ENCODE data around the gene SLC35B3.
"Not testable (repeated sequence)": the region's sequence is repeated elsewhere in the genome, so short reads cannot be mapped to it uniquely, and the experiment has no call there.

SLC35B3 gene

DNA sequence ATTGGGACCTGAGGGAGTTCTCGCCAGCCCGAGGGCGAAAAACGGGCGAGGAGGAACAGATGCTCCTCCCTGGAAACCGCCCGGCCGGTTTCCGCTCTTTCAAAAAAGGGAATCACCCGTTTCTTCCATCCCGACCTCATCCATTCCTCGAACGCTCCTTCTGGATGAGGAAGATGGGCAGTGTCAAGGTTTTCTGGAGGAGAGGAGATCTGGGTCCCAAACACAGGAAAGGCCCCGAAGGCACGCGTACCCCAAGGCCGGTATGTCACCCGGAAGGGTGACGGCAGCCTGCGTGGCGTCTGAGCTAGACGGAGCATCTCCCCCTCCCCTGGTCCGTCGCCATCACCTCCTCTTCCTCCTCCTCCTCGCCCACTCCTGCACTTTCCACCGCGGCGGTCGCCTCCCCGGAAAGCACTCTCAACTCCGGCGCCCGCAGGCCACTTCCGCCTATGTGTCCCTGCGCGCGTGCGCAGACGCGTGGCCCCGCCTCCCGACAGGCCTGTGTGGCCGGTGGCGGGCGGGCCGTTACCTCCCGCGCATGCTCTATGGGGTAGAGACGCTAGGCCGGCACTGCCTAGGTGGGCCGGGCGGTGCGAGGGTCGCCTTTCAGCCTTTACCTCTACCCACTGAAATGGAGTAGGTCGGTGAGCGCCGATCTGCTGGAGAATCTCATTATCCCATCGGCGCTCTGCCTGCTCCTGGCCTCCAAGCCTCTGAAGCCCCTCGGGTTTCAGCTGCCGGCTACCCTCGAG is at the start of gene SLC35B3:
Gene SLC35B3, minus strand, starts transcription at position 453 of the 752 bp plus-strand sequence.
- DNase-seq: peak; percentile 85

DNA sequence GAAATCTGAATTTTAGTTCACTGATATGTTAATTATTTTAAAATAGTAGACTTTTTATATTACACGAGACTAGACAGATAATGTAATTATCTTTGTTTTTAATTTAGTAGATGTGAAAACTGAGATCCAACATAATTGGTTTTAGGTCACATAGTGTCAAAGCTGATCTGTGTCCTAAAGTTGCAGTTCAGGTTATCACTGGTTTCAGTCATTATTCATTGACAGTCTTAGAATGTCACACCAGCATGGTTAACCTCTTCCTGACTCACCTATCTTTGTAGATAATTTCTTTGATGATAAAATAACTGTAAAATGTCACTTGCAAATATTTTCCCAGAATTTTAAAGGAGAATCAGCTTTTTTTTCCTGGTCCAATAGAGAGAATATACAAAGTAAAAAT is 48.3 kb upstream of the SLC35B3 start:
- no peak for DNase-seq

GRCh38 chr6:8481727-8482126 is 46.4 kb upstream of the SLC35B3 start:
- DNase-seq: no peak

DNA sequence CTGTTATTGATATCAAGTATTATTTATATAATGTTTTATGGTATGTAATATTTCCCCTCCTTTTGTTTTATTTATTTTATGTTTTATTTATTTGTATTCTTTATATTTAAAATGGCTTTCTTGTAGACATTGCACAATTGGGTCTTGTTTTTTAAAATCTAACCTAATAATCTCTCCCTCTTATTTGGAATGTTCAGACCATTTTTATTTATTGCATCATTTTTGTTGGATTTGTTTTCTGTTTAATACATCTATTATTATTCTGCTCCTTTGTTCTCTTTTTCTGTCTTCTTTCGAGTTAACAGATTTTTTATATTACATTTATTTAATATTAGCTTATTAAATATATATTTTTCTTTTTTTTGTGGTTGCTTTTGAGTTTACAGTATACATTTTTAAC is 43.1 kb upstream of the SLC35B3 start:
- no peak for DNase-seq

DNA sequence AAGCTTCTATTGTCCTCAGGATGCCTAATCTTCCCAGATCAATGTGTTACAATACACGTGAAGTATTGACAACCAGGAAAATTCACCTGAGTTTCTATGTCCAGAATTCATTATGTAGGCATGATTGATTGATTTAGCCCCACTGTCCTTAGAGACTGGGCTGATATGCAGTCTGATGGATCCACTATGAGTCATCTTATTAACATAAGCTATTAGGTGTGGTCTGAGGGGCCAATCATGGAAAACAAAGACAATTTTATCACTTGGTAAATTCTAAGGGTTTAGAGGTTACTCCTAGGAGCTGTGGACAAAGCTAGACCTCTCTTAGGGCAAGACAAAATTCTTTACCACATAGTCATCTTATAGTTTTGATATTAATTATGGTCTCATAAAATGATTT is 41.3 kb upstream of the SLC35B3 start:
- DNase-seq: no peak

- DNase-seq: no peak
Measured at GRCh38 chr6:8468552-8469356, 33.4 kb upstream of the SLC35B3 start.

GRCh38 chr6:8462694-8463093 is 27.3 kb upstream of the SLC35B3 start:
- DNase-seq: no peak

- no peak for DNase-seq
Measured at GRCh38 chr6:8462169-8462568, 26.8 kb upstream of the SLC35B3 start.

- DNase-seq: no peak
Measured at GRCh38 chr6:8446391-8446790, 11.0 kb upstream of the SLC35B3 start.

- not testable (repeated sequence) for DNase-seq
Measured at GRCh38 chr6:8445930-8446329, 10.6 kb upstream of the SLC35B3 start.

GRCh38 chr6:8442150-8442549 is 6.8 kb upstream of the SLC35B3 start:
- no peak for DNase-seq

- no peak for DNase-seq
Measured at GRCh38 chr6:8441452-8441851, 6.1 kb upstream of the SLC35B3 start.

DNA sequence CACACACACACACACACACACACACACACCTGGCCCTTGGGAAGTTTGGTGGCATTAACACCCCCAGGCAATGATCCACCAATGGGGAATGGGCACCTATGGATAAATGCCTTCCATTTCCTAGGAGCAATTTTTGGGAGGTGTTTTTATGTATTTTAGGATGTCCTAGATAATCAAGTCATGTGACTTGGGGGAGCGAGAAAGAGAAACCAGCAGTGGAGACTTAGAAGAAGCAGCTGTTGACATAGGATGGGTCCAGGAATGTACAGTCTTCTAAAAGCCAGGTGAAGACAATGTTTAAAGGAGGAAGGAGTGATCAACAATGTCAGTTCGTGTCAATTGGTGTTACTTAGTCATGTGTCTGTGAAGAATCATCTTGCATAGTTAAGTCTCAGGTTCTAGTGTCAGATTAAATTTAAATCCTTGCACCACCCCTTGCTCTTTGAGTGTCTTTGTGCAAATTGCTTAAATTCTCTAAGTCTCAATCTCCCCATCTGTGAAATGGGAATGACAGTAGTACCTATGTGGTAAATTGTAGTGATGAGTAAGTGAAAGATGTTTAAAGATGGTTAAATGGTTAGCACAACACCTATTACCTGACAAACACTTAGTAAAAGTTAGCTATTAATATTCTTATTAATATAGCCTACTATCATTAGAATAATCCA is 4.4 kb upstream of the SLC35B3 start:
- no peak for DNase-seq

GRCh38 chr6:8437813-8438212 is 2.5 kb upstream of the SLC35B3 start:
- DNase-seq: no peak

- DNase-seq: no peak
Measured at GRCh38 chr6:8436966-8437365, 1.6 kb upstream of the SLC35B3 start.

DNA sequence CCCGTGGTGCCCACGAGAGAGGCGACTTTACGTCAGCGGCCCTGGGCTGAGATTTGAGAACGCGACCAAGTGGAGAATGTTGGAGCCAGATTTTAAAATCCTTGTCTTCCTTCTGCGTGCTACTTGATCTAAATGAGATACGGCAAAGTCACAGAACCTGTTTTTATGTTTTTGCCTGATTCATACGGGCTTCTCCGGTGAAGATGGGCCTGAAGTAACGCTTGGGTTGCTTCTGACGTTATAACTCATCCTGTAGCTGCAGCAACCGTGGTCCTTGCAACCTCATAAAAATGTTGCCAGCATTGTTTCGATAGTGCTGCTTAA is 462 bp upstream of the SLC35B3 start:
- no peak for DNase-seq

GRCh38 chr6:8434727-8435092 is 635 bp downstream of the SLC35B3 start:
- DNase-seq: no peak

GRCh38 chr6:8432614-8433013 is 2.7 kb downstream of the SLC35B3 start:
- no peak for DNase-seq

- no peak for DNase-seq
Measured at GRCh38 chr6:8429821-8430220, 5.5 kb downstream of the SLC35B3 start.

DNA sequence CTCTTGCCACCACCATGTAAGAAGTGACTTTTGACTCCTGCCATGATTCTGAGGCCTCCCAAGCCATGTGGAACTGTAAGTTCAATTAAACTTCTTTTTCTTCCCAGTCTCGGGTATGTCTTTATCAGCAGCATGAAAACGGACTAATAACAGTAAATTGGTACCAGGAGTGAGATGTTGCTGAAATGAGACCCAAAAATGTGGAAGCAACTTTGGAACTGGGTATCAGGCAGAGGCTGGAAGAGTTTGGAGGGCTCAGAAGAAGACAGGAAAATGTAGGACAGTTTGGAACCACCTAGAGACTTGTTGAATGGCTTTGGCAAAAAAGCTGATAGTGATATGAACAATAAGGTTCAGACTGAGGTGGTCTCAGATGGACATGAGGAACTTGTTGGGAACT is 8.8 kb downstream of the SLC35B3 start:
- DNase-seq: not testable (repeated sequence)

DNA sequence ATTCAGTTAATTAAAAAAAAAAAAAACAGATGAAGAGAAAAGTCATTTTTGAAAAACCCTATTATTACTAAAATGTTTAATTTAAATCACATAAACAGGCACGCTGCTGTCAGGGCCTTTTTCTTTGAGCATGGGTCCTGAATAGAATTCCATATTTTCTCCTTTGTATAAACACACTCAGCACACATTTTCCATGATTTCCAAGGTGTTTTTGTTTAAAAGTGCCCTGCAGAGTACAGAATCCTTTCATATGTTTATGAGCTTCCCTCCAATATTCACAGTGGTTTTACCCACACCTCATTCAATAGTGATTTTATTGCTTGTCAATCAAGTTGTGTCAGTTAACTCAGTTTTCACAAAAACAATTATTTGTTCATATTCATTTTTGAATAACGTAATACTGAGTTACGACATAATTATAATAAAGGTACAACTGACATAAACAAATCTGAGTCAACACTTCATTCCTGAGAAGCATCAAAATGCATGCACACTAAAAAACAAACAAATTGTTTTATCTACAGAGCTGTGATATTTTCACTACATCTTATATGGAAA is 15.2 kb downstream of the SLC35B3 start:
- no peak for DNase-seq

- DNase-seq: no peak
Measured at GRCh38 chr6:8415913-8416312, 19.4 kb downstream of the SLC35B3 start.

DNA sequence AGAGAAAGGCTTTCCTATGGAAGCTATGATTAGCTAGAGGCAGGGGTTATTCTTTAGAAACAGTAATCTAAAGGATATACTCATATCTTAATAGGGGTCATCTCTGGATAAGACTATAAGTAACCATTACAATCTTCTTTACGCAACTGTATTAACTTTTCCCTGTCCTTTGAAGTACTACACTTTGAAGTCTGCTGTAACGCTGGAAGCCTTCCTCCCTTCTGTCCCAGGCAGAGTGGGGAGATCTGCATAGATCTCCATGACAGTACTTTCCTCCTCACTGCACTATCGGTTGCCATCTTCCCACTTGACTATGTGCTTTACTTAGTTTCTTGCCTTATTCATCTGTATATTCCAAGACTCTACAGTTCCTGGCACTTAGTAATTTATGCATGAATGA is 20.1 kb downstream of the SLC35B3 start:
- DNase-seq: no peak

DNA sequence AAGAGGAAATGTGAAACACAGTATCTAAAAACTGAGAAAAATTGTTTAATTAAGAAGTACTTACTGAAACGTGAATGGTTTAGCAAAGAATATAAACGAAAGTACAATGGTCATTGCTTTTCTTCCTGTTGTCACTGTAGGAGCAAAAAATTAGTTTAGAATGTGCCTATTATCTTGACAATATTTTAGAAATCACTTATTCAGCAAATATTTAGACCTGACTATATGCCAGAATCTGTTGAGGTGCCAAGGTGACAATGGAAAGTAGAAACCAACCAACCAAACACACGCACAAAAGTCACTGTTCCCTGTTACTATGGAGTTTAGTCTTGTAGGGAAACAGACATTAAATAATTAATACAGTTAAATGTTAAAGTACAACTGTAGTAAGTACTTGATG is 20.5 kb downstream of the SLC35B3 start:
- no peak for DNase-seq
